Type B pancreatic cell (in vitro differentiated cells): ENCODE measurements around the gene GALNS. TPM values are rescaled to one million over a fixed set of nuclear protein-coding genes. Genes with fewer than 3 reads are reported as not detected.

Experiments used
- DNase-seq: peaks from one replicate; pipeline ENCODE4 v3.0.0; 2021; ENCODE audit warnings: mixed read lengths; ENCODE audit not compliant: unreplicated experiment; ENCODE audit errors: extremely low spot score
- H3K27ac Mint-ChIP-seq: 2 replicates; pipeline ENCODE4 v1.8.0; 2021; ENCODE audit warnings: mild to moderate bottlenecking, mixed read lengths
- H3K27me3 Mint-ChIP-seq: 2 replicates; pipeline ENCODE4 v1.8.0; 2021; ENCODE audit warnings: mixed read lengths
- H3K36me3 Mint-ChIP-seq: 2 replicates; pipeline ENCODE4 v1.8.0; 2021; ENCODE audit warnings: mixed read lengths
- H3K4me1 Mint-ChIP-seq: one replicate; pipeline ENCODE4 v1.8.0; 2021; ENCODE audit warnings: mixed read lengths; ENCODE audit not compliant: unreplicated experiment
- H3K4me3 Mint-ChIP-seq: 2 replicates; pipeline ENCODE4 v1.8.0; 2021; ENCODE audit warnings: mild to moderate bottlenecking, mixed read lengths
- H3K9me3 Mint-ChIP-seq: 2 replicates; pipeline ENCODE4 v1.8.0; 2021; ENCODE audit warnings: mixed read lengths
- total RNA-seq: library from RNA; stranded (reverse); gene quantifications from 2 replicates; pipeline ENCODE4 v1.2.1, GENCODE V29; 2021; ENCODE audit warnings: low replicate concordance
- TF ChIP-seq, protein P1 (sequence below): fragments of 200-600 bp; sonication (generic); conservative IDR thresholded peaks from 2 replicates; pipeline ENCODE4 v1.5.0; 2021; ENCODE audit warnings: antibody characterized with exemption, mild to moderate bottlenecking

The GALNS gene
- total RNA-seq, 1 donor from 2014 or later = 30.2 TPM

DNA sequence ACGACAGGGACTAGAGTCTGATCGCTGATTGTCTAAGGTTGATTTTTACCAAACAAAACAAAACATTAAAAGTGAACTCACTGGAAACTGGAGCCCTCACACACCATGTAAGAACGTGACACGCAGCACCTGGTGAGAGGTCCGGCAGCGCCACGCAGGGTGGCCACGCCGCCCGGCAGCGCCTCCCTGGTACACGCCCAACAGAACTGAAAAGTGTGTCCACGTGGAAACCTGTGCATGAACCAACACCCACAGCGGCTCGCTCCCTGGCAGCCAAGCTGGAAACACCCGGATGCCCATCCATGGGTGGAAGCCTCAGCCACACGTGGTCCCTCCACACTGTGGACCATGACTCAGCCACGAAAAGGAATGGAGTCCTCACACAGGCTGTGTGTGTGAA is 9.1 kb downstream of the GALNS start:
- TF ChIP-seq, protein P1, sequence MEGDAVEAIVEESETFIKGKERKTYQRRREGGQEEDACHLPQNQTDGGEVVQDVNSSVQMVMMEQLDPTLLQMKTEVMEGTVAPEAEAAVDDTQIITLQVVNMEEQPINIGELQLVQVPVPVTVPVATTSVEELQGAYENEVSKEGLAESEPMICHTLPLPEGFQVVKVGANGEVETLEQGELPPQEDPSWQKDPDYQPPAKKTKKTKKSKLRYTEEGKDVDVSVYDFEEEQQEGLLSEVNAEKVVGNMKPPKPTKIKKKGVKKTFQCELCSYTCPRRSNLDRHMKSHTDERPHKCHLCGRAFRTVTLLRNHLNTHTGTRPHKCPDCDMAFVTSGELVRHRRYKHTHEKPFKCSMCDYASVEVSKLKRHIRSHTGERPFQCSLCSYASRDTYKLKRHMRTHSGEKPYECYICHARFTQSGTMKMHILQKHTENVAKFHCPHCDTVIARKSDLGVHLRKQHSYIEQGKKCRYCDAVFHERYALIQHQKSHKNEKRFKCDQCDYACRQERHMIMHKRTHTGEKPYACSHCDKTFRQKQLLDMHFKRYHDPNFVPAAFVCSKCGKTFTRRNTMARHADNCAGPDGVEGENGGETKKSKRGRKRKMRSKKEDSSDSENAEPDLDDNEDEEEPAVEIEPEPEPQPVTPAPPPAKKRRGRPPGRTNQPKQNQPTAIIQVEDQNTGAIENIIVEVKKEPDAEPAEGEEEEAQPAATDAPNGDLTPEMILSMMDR = no peak
- H3K4me1 Mint-ChIP-seq = peaks cover 4% of the 10 kb centered on the region
- H3K27ac Mint-ChIP-seq = no peak overlapping the region
- H3K4me3 Mint-ChIP-seq = no peak overlapping the region
- H3K9me3 Mint-ChIP-seq = no peaks in the 10 kb centered on the region
- no peaks in the 10 kb centered on the region for H3K36me3 Mint-ChIP-seq
- H3K27me3 Mint-ChIP-seq = no peaks in the 10 kb centered on the region
- no peak for DNase-seq

DNA sequence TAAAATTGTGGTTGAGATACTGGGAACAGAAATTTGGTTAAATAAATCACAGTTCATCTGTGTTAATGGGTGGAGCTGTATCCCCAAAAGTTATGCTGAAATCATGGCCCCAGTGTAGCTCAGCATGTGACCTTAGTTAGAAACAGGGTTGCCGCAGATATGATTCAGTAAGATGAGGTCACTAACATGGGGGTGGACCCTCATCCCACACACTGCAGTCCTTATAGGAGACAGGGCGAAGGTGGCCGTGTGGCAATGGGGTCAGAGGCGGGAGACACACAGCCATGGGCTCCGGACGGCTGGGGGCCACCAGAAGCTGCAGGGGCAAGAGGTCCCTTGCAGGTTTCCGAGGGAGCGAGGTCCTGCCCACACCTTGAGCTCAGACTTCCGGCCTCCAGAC is 10.7 kb downstream of the GALNS start:
- Mint-ChIP-seq H3K27ac (no peak overlapping the region), H3K9me3 (no peaks in the 10 kb centered on the region), H3K4me3 (no peak overlapping the region), H3K27me3 (no peaks in the 10 kb centered on the region), H3K36me3 (no peaks in the 10 kb centered on the region), H3K4me1 (no peaks in the 10 kb centered on the region)
- TF ChIP-seq, protein P1 = no peak
- no peak for DNase-seq

DNA sequence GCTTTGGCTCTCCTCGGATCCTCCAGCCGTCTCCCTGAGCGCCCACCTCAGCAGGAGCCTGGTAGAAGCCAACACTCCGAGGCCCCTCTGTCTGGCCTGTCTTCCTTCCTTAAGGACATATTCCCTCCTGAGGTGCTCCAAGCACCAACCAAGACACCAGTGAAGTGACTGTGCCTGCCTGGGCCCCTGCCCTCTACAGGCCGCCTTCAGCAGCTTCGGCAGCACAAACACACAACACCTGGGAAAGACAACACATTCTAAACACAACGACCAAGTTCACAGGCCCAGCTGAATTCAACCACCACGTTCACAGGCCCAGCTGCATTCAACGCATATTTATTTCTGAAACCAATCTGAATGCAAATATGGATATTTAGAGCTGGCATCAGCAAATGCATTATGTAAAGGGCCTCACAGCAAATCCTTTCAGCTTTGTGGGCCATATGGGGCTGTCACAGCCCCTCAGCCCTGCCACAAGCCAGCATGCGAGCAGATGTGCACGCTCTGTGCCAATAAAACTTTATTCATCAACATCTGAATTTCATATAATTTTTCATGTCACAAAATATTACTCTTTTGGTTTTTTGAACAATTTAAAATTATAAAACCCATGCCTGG is 12.2 kb downstream of the GALNS start:
- H3K4me3 Mint-ChIP-seq = no peak overlapping the region
- H3K27ac Mint-ChIP-seq = no peak overlapping the region
- DNase-seq = no peak
- H3K4me1 Mint-ChIP-seq = no peaks in the 10 kb centered on the region
- TF ChIP-seq, protein P1 = peak; percentile 35
- no peaks in the 10 kb centered on the region for H3K9me3 Mint-ChIP-seq
- no peaks in the 10 kb centered on the region for H3K36me3 Mint-ChIP-seq
- no peaks in the 10 kb centered on the region for H3K27me3 Mint-ChIP-seq

DNA sequence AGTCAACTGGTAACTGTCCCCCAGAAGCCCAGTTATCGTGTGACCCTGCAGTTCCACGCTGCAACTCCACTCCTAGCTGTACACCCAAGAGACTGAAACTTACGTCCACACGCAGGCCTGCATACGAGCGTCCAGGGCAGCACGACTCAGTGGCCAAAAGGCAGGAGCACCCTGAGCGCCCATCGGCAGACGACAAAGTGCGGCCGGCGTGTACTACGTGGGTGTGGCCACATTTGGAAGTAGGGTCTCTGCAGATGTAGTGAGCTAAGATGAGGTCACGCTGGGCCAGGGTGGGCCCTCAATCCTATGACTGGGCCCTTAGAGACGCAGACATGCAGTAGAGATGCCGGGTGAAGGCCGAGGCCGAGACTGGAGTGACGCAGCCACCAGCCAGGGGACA is 13.5 kb downstream of the GALNS start:
- no peak overlapping the region for H3K27ac Mint-ChIP-seq
- H3K9me3 Mint-ChIP-seq = no peaks in the 10 kb centered on the region
- H3K27me3 Mint-ChIP-seq = no peaks in the 10 kb centered on the region
- DNase-seq = no peak
- no peaks in the 10 kb centered on the region for H3K4me1 Mint-ChIP-seq
- TF ChIP-seq, protein P1 = no peak
- no peak overlapping the region for H3K4me3 Mint-ChIP-seq
- H3K36me3 Mint-ChIP-seq = no peaks in the 10 kb centered on the region

DNA sequence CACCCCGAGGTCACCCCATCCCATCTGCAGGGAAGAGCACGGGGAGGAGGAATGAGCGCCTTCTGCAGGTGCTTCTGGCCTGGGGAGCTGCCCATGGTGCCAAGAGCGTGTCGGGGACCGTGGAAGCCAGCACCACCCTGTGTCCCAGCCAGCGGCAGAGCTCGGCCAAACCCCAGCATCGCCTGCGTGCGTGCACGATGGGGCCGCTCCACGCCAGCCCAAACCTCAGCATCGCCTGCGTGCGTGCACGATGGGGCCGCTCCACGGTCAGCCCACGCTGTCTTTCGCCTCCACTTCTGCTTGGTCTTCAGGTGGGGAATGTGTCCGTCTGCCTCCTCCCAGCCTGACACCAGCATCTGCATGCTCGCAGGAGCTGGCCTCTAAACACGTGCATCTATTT is 13.9 kb downstream of the GALNS start:
- no peaks in the 10 kb centered on the region for H3K9me3 Mint-ChIP-seq
- TF ChIP-seq, protein P1 = no peak
- no peak overlapping the region for H3K4me3 Mint-ChIP-seq
- no peak overlapping the region for H3K27ac Mint-ChIP-seq
- no peaks in the 10 kb centered on the region for H3K27me3 Mint-ChIP-seq
- H3K4me1 Mint-ChIP-seq = no peaks in the 10 kb centered on the region
- DNase-seq = no peak
- no peaks in the 10 kb centered on the region for H3K36me3 Mint-ChIP-seq
